C1 segment of cervical spinal cord (tissue), 14 donors: ENCODE results near the gene CAV1.

ENCODE experiments used
- DNase-seq, 14 donors: peaks; one replicate each; lab custom pipeline; 2025; lab: John Stamatoyannopoulos, UW

CAV1 gene

GRCh38 chr7:116530107-116530820 is 5.4 kb downstream of the CAV1 start:
- DNase-seq = no peak

GRCh38 chr7:116532102-116532688 is 7.4 kb downstream of the CAV1 start:
- no peak for DNase-seq

GRCh38 chr7:116534790-116535189 is 10.0 kb downstream of the CAV1 start:
- no peak for DNase-seq

GRCh38 chr7:116535416-116535815 is 10.6 kb downstream of the CAV1 start:
- no peak for DNase-seq

GRCh38 chr7:116538138-116538537 is 13.3 kb downstream of the CAV1 start:
- DNase-seq = no peak

GRCh38 chr7:116539879-116540278 is 15.0 kb downstream of the CAV1 start:
- DNase-seq = no peak

- DNase-seq = no peak
These were observed 15.9 kb downstream of the CAV1 start for GRCh38 chr7:116540743-116541142.

GRCh38 chr7:116541951-116542350 is 17.1 kb downstream of the CAV1 start:
- DNase-seq = no peak

- no peak for DNase-seq
These were observed 17.8 kb downstream of the CAV1 start for GRCh38 chr7:116542618-116543017.

GRCh38 chr7:116543664-116544063 is 18.8 kb downstream of the CAV1 start:
- DNase-seq = no peak

GRCh38 chr7:116544487-116544886 is 19.7 kb downstream of the CAV1 start:
- DNase-seq = no peak

- no peak for DNase-seq
These were observed 20.7 kb downstream of the CAV1 start for GRCh38 chr7:116545411-116545993.

GRCh38 chr7:116546054-116546453 is 21.2 kb downstream of the CAV1 start:
- no peak for DNase-seq

GRCh38 chr7:116546916-116547315 is 22.1 kb downstream of the CAV1 start:
- no peak for DNase-seq

GRCh38 chr7:116547347-116547746 is 22.5 kb downstream of the CAV1 start:
- no peak for DNase-seq

- DNase-seq = no peak
These were observed 23.7 kb downstream of the CAV1 start for GRCh38 chr7:116548506-116548905.

- no peak for DNase-seq
These were observed 24.5 kb downstream of the CAV1 start for GRCh38 chr7:116549370-116549769.

GRCh38 chr7:116551692-116552091 is 26.9 kb downstream of the CAV1 start:
- no peak for DNase-seq

- no peak for DNase-seq
These were observed 27.8 kb downstream of the CAV1 start for GRCh38 chr7:116552602-116553001.

- DNase-seq = no peak
These were observed 28.5 kb downstream of the CAV1 start for GRCh38 chr7:116553168-116553964.

GRCh38 chr7:116554436-116554835 is 29.6 kb downstream of the CAV1 start:
- DNase-seq = no peak

- no peak for DNase-seq
These were observed 30.1 kb downstream of the CAV1 start for GRCh38 chr7:116554911-116555310.
